Tibial nerve (tissue), 4 donors: ENCODE data around the gene CERS1. TPM values are rescaled to one million over a fixed set of nuclear protein-coding genes. Genes with fewer than 3 reads are reported as not detected.

Experiments used
- DNase-seq, 2 donors: peaks; one replicate each; pipeline ENCODE4 v3.0.0-alpha.2; 2019; ENCODE audit warnings: low spot score in 2 of 2
- H3K27ac ChIP-seq, 4 donors: fragments of 200-600 bp; sonication (generic) in 3 of 4; one replicate each; pipeline ENCODE4 v1.5.1; 2017 to 2019; ENCODE audit warnings: mild to moderate bottlenecking in 1 of 4
- H3K27me3 ChIP-seq, 2 donors: fragments of 200-600 bp; sonication (generic) in 1 of 2; one replicate each; pipeline versions ENCODE4 v1.5.1 to v1.6.0; 2017 to 2019
- H3K36me3 ChIP-seq, 3 donors: fragments of 200-600 bp; sonication (generic); one replicate each; pipeline ENCODE4 v1.5.1; 2018 to 2019
- H3K4me1 ChIP-seq, 4 donors: fragments of 200-600 bp; sonication (generic) in 3 of 4; one replicate each; pipeline ENCODE4 v1.5.1; 2017 to 2019
- H3K4me3 ChIP-seq, 4 donors: fragments of 200-600 bp; sonication (generic) in 3 of 4; one replicate each; pipeline ENCODE4 v1.5.1; 2017 to 2019; ENCODE audit warnings: mild to moderate bottlenecking in 1 of 4, moderate library complexity in 1 of 4
- H3K9me3 ChIP-seq, 4 donors: fragments of 200-600 bp; sonication (generic) in 3 of 4; one replicate each; pipeline ENCODE4 v1.5.1; 2017 to 2019
- EP300 ChIP-seq, 2 donors: sonication (generic); formaldehyde crosslinking; IDR thresholded peaks; one replicate each; pipeline ENCODE4 v1.6.1; 2017; ENCODE audit warnings: antibody characterized with exemption in 2 of 2, mild to moderate bottlenecking in 1 of 2
- POLR2A ChIP-seq, 2 donors: fragments of 450-650 bp; IDR thresholded peaks; one replicate each; pipeline ENCODE4 v1.6.1; 2017; ENCODE audit warnings: antibody characterized with exemption in 2 of 2, mild to moderate bottlenecking in 2 of 2, moderate library complexity in 2 of 2
- WGBS, 2 donors: methylation state at CpG; one replicate each; pipeline ENCODE4 v1.1.5; 2018; 5-methylcytosine and 5-hydroxymethylcytosine counted together
- total RNA-seq, 4 donors: library from RNA; depleted of rRNA; stranded (reverse); fragments of >200 nt; gene quantifications; one replicate each; pipeline ENCODE4 v1.1.0, GENCODE V29; 2016
- TF ChIP-seq, protein P1 (sequence below), 5 experiments: fragments of 200-600 bp in 3 of 5; fragments of 450-650 bp in 2 of 5; sonication (generic) in 3 of 5; IDR thresholded peaks; one replicate each; pipeline ENCODE4 v1.5.1; 2016 to 2019; ENCODE audit warnings: antibody characterized with exemption in 5 of 5, mild to moderate bottlenecking in 3 of 5, moderate library complexity in 2 of 5

CERS1 gene
- total RNA-seq, 4 donors from 2014 or later, result 7.0 to 14.9 (median 13.4) TPM

DNA sequence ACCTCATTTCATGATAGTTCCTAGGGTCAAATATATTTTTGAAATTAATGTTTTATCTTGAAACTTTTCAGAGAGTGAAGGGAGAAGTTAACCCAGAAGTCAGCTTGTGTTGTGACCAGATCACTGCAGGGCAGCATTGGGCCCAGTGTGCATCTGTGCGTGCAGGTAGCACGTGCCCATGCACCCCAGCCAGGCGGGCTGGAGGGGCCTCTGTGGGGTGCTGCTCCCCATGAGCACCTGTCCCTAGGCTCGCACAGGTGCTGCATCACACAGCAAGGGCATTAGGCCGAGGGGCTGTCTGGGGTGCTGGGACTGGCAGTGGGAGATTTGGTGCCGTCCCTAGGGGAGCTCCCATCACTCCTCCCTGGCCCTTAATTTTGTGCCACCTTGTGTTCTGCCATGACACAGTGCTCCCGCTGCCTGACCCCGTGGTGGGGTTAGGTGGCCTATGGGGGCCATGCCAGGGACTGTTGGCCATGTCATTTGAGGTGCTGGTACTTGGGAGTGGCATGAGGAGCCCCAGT lies 51.1 kb downstream of the CERS1 start:
- DNase-seq, result no peak
- H3K27ac ChIP-seq, result no peak overlapping the region
- 93 to 95% methylated on average over 7 to 8 of the region's 8 CpGs for WGBS, 2 donors
- TF ChIP-seq EP300 (IDR thresholded peaks at IDR 0.05), result no peak
- TF ChIP-seq, protein P1, sequence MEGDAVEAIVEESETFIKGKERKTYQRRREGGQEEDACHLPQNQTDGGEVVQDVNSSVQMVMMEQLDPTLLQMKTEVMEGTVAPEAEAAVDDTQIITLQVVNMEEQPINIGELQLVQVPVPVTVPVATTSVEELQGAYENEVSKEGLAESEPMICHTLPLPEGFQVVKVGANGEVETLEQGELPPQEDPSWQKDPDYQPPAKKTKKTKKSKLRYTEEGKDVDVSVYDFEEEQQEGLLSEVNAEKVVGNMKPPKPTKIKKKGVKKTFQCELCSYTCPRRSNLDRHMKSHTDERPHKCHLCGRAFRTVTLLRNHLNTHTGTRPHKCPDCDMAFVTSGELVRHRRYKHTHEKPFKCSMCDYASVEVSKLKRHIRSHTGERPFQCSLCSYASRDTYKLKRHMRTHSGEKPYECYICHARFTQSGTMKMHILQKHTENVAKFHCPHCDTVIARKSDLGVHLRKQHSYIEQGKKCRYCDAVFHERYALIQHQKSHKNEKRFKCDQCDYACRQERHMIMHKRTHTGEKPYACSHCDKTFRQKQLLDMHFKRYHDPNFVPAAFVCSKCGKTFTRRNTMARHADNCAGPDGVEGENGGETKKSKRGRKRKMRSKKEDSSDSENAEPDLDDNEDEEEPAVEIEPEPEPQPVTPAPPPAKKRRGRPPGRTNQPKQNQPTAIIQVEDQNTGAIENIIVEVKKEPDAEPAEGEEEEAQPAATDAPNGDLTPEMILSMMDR (IDR thresholded peaks at IDR 0.05), result no peak
- TF ChIP-seq POLR2A (IDR thresholded peaks at IDR 0.05), result no peak
- H3K9me3 ChIP-seq, result no peaks in the 10 kb centered on the region
- no peak overlapping the region for H3K4me3 ChIP-seq
- H3K27me3 ChIP-seq, result no peaks in the 10 kb centered on the region
- peaks cover 0 to 7% (median 0%) of the 10 kb centered on the region in 3 donors for H3K36me3 ChIP-seq
- H3K4me1 ChIP-seq, result peaks cover 0 to 98% (median 44%) of the 10 kb centered on the region in 4 donors

DNA sequence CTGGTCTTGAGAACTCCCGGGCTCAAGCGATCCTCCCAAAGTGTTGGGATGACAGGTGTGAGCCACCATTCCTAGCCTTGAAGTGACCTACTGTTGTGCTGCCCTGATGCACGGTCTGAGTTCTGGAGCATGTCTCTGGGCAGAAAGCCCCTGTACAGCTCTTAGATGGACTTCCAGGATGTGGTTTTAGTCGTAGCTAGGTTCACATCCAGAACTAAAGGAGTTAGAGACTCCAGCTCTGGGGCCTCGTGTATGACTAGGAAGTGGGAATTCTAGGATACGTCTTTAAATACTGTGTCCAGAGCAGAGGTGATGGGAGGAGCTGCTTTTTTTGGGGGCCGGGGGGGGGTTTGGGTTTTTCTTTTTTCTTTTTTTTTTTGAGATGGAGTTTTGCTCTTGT lies 52.0 kb downstream of the CERS1 start:
- 62 to 70% methylated on average over 4 to 7 of the region's 7 CpGs for WGBS, 2 donors
- DNase-seq, result no peak
- TF ChIP-seq POLR2A (IDR thresholded peaks at IDR 0.05) (no peak), EP300 (IDR thresholded peaks at IDR 0.05) (no peak)
- TF ChIP-seq, protein P1 (IDR thresholded peaks at IDR 0.05), result no peak
- Histone ChIP-seq H3K4me3 (no peak overlapping the region), H3K4me1 (peaks cover 0 to 98% (median 43%) of the 10 kb centered on the region in 4 donors), H3K36me3 (peaks cover 0 to 6% (median 0%) of the 10 kb centered on the region in 3 donors), H3K9me3 (no peaks in the 10 kb centered on the region), H3K27ac (no peak overlapping the region), H3K27me3 (no peaks in the 10 kb centered on the region)

DNA sequence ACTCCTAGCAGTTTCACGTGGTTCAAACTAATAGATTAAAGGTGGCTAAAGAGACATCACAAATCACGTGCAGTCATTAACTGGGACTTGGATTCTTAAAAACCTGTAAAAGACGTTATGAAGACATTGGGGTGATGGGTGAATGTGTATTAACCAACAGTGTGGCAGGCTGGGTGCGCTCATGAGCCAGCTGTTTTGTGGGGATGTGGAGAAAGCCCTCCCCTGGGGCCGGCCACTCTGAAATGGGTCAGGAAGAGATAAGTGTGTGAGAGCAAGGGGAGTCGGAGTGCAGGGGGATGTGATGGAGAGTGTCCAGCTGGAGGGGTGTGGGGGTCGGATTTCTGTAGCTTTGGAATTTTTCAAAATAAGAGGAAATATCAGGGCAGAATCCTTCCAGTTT lies 53.8 kb downstream of the CERS1 start:
- Histone ChIP-seq H3K4me1 (peaks cover 0 to 98% (median 28%) of the 10 kb centered on the region in 4 donors), H3K27me3 (no peaks in the 10 kb centered on the region), H3K4me3 (no peak overlapping the region)

DNA sequence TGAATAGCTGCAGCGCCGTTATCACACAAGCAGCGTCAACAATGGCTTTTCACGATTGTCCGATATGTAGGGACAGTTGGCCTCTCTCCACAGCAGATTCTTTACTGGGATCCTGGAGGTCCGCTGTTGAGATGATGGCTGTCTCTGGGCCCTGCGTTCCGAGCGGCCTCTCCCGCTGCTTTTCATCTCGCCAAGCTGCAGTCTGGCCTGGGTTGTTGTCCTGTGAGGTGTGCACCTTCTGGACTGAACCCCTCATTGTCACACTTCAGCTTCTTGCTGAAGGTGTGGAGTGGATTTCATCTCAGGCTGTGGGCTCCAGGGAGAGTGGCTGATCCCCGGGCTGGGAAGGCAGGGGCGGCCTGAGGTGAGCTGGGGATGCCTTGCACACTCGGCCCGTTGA lies 54.6 kb downstream of the CERS1 start:
- H3K27me3 ChIP-seq, result no peaks in the 10 kb centered on the region
- no peaks in the 10 kb centered on the region for H3K9me3 ChIP-seq
- H3K36me3 ChIP-seq, result peaks cover 0 to 6% (median 0%) of the 10 kb centered on the region in 3 donors
- 72 to 77% methylated on average over 14 to 15 of the region's 15 CpGs for WGBS, 2 donors
- peaks cover 0 to 98% (median 23%) of the 10 kb centered on the region in 4 donors for H3K4me1 ChIP-seq
- no peak for DNase-seq
- no peak overlapping the region for H3K27ac ChIP-seq
- TF ChIP-seq POLR2A (IDR thresholded peaks at IDR 0.05) (no peak), EP300 (IDR thresholded peaks at IDR 0.05) (no peak)
- TF ChIP-seq, protein P1 (IDR thresholded peaks at IDR 0.05), result no peak
- no peak overlapping the region for H3K4me3 ChIP-seq

More for the DNA sequence above, 53.8 kb downstream of the CERS1 start:
- Histone ChIP-seq H3K27ac (no peak overlapping the region), H3K36me3 (peaks cover 0 to 6% (median 0%) of the 10 kb centered on the region in 3 donors), H3K9me3 (no peaks in the 10 kb centered on the region)
- TF ChIP-seq, protein P1 (IDR thresholded peaks at IDR 0.05), result no peak
- TF ChIP-seq POLR2A (IDR thresholded peaks at IDR 0.05) (no peak), EP300 (IDR thresholded peaks at IDR 0.05) (no peak)
- DNase-seq, result no peak
- 48 to 57% methylated on average over 7 of the region's 7 CpGs for WGBS, 2 donors

DNA sequence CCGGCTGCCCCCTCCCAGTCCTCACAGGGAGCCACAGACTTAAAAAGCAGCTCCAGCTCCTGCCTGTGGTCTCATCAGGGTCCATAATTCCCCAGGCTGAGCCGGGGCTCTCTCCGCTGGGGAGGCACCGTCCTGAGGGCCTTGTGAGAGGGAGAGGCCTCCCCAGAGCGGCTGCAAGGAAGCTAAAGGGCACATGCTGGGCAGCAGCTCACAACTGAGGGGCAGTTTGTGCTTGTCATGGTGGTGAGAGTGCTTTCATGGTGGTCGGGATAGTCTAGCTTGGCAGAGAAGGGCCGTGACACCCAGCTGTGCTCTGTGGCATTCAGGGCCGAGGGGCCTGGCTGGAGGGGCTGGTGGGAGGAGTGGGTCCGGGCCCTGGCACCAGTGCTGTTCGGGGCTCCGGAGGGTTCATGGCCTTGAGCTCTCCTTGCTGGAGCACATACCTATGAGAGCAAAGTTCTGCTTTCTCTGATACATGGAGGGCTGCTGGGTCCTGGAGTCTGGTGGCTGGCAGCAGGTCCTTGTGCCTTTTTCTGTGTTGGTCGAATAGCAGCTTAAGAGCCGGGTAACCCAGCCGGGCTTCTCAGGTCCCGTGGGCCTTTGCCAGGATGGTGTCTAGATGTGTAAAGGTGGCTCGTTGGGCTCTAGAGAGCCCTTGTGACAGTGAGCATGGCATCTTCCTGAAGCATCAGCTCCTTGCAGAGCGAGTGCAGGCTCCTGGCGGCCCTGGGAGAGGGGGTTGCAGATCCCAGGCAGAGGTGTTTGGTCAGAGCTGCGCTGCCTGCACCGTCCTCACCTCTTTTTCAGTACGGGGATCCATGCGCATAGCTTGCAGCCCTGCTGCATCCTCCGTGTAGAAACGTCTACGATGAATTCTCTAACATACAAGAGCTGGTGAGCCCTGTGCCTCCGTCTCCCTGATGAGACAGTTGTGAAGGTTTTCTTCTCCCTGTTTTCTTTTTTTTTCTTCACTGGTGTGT lies 55.4 kb downstream of the CERS1 start:
- peak overlapping the region in 1 of 4 donors; percentile 8 for H3K4me3 ChIP-seq
- TF ChIP-seq POLR2A (IDR thresholded peaks at IDR 0.05) (no peak), EP300 (IDR thresholded peaks at IDR 0.05) (no peak)
- TF ChIP-seq, protein P1 (IDR thresholded peaks at IDR 0.05), result no peak
- H3K27me3 ChIP-seq, result no peaks in the 10 kb centered on the region
- 66 to 74% methylated on average over 24 of the region's 26 CpGs for WGBS, 2 donors
- no peak overlapping the region for H3K27ac ChIP-seq
- peaks cover 0 to 98% (median 28%) of the 10 kb centered on the region in 4 donors for H3K4me1 ChIP-seq
- DNase-seq, result no peak
- H3K36me3 ChIP-seq, result no peaks in the 10 kb centered on the region
- H3K9me3 ChIP-seq, result no peaks in the 10 kb centered on the region
